HL-60 (cell line): ENCODE data around the gene PPM1J.
"Not testable (repeated sequence)": the region's sequence is repeated elsewhere in the genome, so short reads cannot be mapped to it uniquely, and the experiment has no call there.

ENCODE experiments used
- CTCF ChIP-seq: IDR thresholded peaks from one replicate; pipeline ENCODE4 v1.5.1; 2011; ENCODE audit warnings: low read length, control low read depth, inconsistent platforms; ENCODE audit not compliant: insufficient read depth
- GABPA ChIP-seq: IDR thresholded peaks from 2 replicates; pipeline ENCODE4 v1.6.1; 2012; ENCODE audit warnings: low read depth
- POLR2AphosphoS5 ChIP-seq: IDR thresholded peaks from 2 replicates; pipeline ENCODE4 v1.6.1; 2012; ENCODE audit warnings: low read depth
- REST ChIP-seq: IDR thresholded peaks from 2 replicates; pipeline ENCODE4 v1.6.1; 2012; ENCODE audit warnings: low read depth; ENCODE audit not compliant: insufficient replicate concordance
- SPI1 ChIP-seq: IDR thresholded peaks from 2 replicates; pipeline ENCODE4 v1.6.1; 2012; ENCODE audit warnings: low read depth, mild to moderate bottlenecking, borderline replicate concordance

GRCh38 chr1:112721294-112721693 is 6.2 kb upstream of the PPM1J start:
- TF ChIP-seq CTCF, POLR2AphosphoS5, REST, GABPA, SPI1: not testable (repeated sequence)
